UCSD-AML1 (cell line): Measurements from ENCODE around the gene SORBS1.

Experiments
- DNase-seq: peaks from one replicate; lab custom pipeline; 2025; ENCODE audit not compliant: unreplicated experiment; lab: John Stamatoyannopoulos, UW

SORBS1 gene

GRCh38 chr10:95394161-95394880 is 166.8 kb downstream of the SORBS1 start:
- DNase-seq = no peak

DNA sequence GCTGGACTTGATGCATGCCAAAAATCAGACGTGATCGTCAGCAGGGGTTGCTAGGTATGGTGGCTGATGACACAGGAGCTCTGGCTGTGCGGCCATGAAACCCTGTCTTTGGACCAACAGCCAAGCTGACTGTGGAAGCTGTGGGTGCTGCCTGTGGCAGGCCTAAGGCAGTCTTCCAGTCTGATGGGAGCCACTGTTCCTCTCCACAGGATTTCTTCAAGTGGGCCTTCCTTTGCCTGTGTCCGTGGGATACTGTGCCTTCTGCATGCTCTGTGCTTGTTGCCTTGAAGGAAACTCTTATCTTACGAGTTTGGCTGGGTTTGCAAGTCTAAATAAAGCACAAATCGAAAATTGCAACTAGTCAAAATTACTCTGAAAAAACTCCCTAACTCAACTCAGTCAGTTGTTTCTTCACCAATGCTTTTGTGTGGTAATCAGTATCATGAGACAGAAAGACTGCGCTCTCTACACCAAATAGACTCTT is 168.4 kb downstream of the SORBS1 start:
- no peak for DNase-seq

GRCh38 chr10:95392217-95392584 is 169.0 kb downstream of the SORBS1 start:
- no peak for DNase-seq

- peak; percentile 39 for DNase-seq
These were observed 169.5 kb downstream of the SORBS1 start for GRCh38 chr10:95391581-95392216.

- DNase-seq = no peak
These were observed 170.0 kb downstream of the SORBS1 start for GRCh38 chr10:95391164-95391563.

DNA sequence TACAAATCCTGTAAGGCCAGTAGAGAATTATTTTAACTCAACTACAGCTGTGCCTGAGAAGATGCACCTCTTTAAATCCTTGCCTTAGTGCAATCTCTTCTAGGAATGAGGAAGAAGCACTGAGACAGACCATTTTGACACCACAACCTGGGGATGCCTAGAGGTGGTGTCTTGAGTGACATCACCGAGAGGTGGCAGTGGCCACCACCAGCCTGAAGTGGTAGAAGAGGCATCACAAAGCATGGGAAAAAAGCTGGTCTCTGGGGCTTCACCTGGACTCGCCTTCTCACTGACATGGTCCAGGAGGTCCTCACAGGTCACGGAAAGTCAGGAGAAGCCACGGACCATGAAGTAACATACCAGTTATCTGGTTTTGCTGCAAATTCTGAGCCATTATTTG is 171.2 kb downstream of the SORBS1 start:
- no peak for DNase-seq

- no peak for DNase-seq
These were observed 172.0 kb downstream of the SORBS1 start for GRCh38 chr10:95389176-95389575.

GRCh38 chr10:95388539-95388938 is 172.6 kb downstream of the SORBS1 start:
- DNase-seq = no peak

- no peak for DNase-seq
These were observed 173.1 kb downstream of the SORBS1 start for GRCh38 chr10:95388109-95388471.

GRCh38 chr10:95384011-95384704 is 177.0 kb downstream of the SORBS1 start:
- DNase-seq = no peak

DNA sequence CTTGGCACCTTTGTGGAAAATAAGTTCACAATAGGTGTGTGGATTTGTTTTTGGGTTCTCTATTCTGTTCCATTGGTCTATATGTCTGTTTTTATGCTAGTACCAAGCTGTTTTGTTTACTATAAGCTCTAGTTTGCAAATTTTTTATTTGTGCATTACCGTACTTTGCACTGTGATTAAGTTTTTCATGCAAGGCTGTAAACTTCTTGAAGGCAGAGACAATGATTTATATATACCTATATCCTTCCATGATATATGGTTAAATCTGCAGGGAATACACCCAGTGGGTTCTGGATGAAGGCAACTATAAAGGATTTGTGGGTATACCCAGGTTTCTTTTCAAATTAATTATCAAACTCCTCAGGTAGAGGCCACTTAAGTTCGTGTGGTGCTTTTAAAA is 178.6 kb downstream of the SORBS1 start:
- DNase-seq = no peak

DNA sequence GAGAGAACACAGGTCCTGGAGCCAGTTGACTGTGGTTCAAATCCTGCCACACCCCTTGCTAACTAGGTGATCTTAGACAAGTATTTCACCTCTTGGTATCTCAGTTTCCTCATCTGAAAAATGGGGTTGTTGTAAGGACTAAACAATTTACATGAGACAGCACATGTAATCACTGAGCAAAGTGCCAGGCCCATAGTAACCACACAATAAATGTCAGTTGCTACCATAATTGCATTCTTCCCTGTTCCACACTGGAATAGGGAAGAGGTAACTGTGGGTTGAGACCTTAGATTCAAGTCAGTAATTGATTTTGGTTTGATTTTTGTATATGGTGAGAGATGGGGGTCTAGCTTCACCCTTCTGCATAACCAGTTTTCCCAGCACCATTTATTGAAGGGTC is 179.0 kb downstream of the SORBS1 start:
- no peak for DNase-seq

- DNase-seq = no peak
These were observed 183.2 kb downstream of the SORBS1 start for GRCh38 chr10:95377950-95378349.

DNA sequence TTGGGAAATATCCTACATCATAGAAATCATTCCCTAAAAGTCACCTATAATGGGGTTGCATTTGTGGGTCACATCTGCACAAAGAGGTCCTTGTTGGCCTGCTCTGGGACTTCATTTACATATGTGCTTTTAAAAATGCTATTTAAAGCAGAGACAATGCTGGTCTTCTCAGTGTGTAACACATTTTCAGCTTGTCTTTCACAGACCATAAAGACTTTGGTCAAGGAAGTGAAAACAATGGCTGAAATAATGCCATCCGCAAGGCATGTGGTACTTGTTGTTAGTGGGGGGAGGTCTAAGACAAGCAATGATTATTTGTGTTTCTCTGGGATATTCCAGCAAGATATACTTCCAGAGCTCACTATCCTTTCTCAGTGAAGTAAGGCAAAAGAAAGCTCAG is 185.8 kb downstream of the SORBS1 start:
- no peak for DNase-seq

- peak; percentile 60 for DNase-seq
These were observed 186.5 kb downstream of the SORBS1 start for GRCh38 chr10:95374597-95375209.

DNA sequence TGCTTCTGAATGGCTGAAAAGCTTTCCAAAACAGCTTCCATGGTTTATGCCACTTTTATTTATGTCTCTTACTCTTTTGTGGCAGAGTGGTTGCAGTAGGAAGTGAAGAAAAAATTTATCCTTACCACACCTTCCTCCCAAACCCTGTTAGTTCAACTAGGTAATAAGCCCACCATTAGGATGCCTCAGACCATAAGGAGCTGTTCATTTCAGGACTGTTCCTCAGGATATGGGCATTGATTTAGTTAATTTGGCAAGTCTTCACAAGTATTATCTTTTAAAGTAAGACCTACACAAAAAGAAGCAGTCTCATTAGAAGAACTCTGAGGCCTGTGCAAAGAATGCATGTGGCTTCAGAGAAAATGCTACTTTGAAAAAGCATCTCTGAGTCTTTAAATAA is 187.5 kb downstream of the SORBS1 start:
- no peak for DNase-seq

- no peak for DNase-seq
These were observed 196.8 kb downstream of the SORBS1 start for GRCh38 chr10:95364342-95364741.

- no peak for DNase-seq
These were observed 197.8 kb downstream of the SORBS1 start for GRCh38 chr10:95363303-95363912.

GRCh38 chr10:95360122-95360714 is 201.0 kb downstream of the SORBS1 start:
- no peak for DNase-seq

- no peak for DNase-seq
These were observed 201.7 kb downstream of the SORBS1 start for GRCh38 chr10:95359466-95359865.
